Retina (tissue), 1 donor: ENCODE data around the gene FOXN3.

Source experiments
- DNase-seq: peaks from one replicate; pipeline ENCODE4 v3.0.0-alpha.2; 2016

FOXN3 gene

DNA sequence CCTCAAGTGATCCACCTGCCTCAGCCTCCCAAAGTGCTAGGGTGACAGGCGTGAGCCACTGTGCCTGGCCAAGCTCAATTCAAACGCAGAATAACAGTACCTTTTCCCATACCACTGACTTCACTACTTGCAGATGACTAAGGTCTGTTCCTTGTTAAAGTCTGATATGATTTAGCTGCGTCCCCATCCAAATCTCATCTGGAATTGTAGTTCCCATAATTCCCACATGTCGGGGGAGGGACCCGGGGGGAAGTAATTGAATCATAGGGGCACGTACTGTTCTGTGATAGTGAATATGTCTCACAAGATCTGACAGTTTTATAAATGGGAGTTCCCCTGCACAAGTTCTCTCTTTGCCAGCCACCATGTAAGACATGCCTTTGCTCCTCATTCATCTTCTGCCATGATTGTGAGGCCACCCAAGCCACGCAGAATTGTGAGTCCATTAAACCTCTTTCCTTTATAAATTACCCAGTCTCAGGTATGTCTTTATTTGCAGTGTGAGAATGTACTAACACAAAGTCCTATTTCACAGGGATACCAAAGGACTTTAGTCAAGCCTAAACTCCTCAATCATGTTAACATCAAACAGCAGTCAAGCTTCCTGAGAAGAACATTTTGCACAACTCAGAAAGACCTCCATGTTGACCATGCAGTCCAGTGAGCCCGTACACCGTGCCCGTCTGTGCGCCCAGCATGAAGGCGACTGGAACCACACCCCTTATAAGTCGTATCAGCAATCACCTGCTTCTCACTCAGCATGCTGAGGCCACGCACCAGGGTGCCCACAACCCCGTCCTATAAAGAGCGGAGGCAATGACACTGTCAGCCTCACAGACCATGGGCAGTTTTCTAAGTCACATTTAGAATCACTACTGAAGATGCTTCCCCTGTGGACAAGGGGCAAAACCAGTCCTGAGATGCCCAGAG is 36.9 kb downstream of the FOXN3 start:
- DNase-seq: no peak

DNA sequence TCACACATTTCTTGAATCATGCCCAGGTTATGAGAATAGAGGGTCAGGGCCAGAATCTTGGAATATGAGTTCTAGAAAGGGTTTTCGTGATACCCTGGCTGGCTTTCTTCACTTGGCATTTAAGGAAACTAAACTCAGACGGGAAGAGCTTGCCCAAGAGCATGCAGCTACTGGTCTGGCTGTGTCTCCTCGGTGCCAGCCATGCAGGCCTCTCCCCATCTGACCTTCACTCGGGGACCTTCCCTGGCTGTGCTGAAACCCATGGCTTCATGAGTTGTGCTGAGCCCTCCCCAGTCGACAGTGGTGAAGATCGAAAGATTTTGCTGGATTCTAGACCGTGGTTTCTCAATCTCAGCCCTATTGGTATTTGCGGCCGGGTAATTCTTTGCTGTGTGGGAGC is 38.0 kb downstream of the FOXN3 start:
- no peak for DNase-seq

DNA sequence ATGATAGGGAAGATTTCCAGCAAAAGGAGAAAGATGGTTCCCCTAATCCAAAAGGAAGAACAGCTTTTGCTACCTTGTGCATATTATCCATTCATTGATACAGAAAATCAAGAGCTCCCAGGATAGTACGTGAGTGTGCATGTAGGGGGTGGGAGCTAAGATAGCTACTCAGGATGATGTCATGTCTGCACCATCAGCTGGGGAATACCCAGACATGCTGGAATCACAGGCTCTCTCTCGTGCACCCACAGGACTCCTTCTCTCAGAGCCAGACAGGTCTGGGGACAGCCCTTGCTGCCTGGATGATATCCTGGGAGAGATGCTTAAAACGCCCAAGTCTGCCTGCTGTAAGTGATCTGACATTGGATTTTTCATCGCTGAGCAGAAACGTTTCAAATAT is 38.9 kb downstream of the FOXN3 start:
- DNase-seq: no peak

DNA sequence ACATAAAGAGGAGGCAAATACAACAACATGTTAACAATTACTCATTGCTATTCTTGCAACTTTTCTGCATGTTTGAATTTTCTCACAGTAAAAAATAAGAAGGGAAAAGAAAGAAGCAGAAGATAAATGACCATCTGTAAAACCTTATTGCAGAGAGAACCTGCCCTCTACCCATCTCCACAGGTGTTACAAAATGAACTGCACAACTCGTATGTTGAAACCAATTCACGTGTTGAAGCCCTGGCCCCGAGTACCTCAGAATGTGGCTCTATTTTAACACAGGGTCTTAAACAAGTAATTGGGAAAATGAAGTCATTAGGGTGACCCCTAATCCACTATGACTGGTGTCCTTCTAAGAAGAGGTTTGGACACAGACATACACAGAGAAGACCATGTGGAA is 39.5 kb downstream of the FOXN3 start:
- DNase-seq: no peak

DNA sequence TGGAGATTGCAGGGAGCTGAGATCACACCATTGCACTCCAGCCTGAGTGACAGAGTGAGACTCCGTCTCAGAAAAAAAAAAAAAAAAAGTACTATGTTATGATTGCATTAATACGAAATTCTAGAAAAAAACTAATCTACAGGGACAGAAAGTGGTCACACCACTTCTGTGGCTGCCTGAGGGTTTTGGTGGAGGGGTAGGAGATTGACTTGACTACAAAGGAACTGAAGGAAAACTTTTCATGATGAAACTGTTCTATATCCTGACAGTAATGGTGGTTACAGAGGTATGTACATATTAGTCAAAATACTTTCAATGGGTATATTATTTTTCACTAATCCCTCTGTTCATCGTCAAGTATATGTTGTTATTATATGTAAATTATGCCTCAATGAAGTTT is 42.1 kb downstream of the FOXN3 start:
- DNase-seq: no peak

DNA sequence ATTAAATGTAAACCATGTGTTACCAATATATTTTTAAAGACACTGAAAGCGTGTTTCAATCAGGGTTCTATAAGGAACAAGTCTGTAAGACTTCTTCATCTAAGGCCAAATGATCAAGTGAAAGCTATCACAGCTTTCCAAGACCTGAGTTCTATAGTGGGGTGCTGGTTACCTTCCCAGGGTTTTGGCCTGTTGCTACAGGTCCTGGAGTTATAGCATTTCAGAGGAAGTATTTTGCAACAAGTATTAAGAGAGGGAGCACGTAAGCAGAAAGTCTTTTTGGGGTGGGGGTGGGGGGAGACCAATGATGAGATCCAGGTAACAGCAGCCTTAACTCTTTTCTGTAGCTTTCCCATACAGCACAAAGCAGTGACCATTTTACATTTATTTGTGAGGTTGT is 43.8 kb downstream of the FOXN3 start:
- no peak for DNase-seq

DNA sequence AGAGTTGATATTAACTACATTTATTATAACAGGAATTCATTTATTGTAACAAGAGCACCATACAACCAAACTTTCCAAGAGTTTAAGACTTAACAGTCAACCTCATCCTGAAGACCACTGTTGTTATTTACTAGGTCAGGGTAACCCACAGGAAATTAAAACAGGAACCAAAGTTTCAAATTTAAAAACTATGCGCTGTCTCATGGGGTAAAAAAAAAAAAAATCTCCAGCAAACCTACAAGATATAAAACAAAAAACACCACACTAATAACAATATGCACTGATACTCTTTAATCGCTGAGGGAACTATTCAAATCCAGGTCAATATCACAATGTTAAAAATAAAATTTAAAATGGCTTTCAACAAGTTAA is 44.5 kb downstream of the FOXN3 start:
- no peak for DNase-seq

DNA sequence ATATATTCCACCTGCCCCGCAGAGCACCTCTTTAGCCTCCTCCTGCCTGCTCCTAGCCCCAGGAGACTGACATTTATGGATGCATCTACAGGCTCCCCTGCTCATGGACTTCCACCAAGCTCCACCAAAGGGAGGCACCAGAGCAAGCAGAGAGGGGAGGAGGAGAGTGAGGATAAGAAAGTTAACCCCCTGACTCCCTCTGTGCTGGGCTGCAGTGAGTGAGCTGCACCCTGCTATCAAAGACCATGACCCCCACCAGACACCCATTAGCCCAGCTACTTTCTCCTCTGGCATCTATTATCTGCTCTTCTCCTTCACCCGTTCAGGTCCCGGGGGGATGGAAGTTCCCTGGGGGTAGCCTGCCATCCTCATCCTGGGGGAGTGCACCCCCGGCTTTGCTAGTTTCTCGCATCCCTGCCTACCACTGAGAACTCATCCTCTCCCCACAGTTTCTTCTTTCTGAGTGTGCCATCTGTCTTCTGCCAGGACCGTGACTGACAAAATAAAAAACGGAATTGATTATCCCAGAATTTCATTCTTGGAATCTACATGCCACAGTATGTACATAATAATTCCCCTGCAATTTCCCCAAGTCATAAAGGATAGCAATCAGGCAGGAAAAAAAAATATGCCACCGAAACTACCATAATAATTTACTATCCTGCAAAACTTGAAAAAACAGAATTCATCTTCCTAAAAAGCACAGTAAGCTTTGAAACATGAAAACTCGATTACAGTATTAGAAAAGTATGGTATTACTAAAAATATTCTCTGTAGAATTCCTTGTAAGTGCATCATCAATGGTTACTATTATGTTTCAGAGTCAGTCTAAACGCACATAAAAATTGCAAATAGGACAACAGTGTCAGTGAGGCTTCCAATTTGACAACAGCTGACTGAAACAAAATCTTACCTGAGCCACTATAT is 45.2 kb downstream of the FOXN3 start:
- no peak for DNase-seq

DNA sequence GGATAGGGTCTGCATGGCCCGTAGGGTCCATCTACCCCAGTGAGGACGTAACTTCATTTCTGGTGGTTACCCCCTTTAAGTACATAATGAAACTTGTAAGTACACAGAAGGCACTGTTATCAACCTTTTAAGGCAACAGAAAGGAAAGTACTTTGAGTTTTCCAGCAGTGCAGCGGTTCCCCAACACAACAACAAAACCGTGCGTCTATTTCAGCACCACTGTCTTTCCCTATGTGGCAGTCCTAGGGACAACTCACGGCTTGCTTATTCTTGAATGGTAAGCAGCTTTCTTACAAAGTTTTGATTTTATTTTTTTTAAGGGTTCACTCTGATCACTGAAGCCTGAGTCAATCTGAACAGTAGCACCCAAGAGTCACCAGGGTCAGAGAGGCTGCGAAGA is 46.3 kb downstream of the FOXN3 start:
- DNase-seq: no peak

DNA sequence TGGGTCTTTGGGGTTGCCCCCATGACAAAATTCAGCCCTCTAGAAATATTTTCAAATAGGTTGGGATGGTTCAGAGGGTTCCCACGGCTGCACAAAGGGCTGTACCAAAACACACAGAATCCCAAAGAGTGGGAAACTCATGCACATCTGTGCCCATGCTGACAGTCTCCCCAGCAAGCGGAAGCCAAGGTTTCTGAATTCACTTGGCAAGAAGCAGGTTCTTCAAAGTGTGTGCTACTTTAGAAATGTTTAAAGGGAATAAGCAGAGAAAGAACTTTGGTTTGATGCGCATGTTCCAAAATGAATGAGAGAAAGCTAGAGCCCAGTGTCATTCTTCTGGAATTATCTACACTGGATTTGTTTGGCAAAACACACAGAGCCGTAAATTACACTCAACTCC is 46.7 kb downstream of the FOXN3 start:
- no peak for DNase-seq

DNA sequence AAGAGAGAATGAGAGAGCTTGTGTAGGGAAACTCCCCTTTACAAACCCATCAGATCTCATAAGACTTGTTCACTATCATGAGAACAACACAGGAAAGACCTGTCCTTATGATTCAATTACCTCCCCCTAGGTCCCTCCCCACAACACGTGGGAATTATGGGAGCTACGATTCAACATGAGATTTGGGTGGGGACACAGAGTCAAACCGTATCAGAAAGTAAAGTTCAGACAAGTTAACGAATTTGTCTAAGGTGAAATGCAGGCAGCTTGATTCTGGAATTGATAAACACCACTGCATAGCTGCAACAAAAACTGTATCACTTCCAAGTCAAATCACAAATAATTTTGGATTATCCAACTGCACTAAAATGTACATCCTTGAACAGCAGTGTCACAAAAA is 47.4 kb downstream of the FOXN3 start:
- DNase-seq: no peak

DNA sequence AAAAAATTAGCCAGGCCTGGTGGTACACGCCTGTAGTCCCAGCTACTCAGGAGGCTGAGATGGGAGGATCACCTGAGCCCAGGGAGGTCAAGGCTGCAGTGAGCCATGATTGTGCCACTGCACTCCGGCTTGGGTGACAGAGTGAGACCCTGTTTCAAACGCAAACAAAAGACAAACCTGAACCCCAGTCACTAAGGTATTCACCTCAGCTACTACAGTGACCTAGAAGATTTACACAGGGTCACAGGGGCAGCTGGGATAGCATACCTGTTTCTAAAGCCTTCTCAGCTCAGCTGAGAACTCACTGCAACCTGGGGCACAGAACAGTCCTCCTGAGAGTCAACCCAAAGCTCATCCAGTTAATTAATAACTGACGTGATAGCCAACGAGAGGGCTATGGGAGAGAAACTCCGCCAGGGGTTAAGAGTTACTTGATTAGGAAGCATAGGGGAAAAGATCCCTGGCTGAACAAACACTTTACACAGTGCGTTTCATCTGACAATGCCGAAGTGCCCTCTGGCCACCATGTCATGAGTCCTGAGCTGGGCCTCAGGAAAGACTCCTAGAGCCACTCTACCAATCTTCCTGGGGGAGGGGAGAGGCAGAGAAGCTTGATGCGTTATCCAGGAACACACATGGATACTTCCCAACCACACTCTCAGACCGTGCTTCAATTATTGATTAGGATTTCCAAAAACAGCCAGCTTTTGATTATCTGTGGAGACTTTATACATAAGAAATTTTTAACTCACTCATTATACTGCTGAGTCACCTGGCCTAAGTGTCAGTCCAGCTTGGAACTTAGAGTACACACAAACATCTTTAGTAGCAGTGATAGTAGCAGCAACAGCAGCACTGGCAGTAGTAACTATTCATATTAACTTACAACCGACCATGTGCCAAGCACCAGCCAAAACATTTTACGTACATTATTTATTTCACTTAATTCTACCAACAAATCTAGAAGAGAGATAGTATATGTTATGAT is 48.2 kb downstream of the FOXN3 start:
- DNase-seq: no peak

DNA sequence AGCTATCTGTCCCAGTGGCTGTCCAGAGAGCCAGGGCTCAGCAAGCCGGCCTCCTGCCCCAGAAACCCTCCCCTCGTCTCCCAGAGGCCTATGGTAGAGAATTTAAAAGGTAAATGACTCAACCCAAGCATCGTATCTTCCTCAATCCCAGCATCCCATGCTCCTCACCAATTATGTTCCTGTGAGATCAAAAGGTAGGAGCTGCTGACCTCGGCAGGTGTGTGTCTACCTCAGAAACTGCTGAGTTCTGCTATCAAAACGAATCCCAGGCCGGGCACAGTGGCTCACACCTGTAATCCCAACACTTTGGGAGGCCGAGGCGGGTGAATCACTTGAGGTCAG is 49.3 kb downstream of the FOXN3 start:
- no peak for DNase-seq

DNA sequence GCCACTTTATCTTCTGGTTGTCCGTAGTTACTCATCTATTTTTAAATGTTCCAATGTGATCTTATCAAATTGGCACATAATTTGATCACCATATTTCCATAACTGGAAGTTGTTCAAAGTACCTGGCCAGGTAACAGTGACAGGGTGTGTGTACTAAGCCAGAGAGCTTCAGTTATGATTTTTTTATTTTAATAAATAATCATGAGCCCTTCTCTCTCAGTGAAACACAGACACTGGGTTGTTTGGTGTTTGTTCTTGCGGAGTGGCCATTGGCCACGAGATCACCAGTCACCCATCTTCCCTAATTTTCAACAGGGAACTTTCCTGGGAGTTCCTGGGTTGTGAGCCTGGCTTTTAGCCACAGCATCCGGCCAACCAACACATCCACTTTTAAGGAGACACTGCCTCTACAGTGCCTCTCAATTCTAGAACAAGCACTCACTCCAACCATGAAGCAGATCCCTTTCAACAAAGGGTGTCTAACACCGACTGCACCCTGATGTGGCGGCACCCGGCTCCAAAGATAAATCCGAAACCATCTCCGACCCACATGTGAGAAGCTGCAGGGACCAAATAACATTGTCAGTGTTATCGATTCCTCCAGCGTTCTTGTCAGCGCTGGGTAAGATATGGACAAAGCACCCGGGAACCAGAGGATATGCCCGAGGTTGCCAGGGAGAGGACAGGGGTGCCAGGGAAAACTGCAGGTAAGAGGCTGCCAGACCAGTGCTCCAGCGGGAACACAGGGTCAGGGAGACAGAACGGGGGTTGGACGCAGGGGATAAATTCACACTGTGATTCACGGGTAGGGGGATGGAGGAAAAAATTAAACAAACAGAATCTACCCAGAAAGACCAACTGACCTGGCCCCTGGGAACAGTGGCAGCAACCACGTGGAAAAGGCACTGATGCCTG is 49.9 kb downstream of the FOXN3 start:
- DNase-seq: no peak

DNA sequence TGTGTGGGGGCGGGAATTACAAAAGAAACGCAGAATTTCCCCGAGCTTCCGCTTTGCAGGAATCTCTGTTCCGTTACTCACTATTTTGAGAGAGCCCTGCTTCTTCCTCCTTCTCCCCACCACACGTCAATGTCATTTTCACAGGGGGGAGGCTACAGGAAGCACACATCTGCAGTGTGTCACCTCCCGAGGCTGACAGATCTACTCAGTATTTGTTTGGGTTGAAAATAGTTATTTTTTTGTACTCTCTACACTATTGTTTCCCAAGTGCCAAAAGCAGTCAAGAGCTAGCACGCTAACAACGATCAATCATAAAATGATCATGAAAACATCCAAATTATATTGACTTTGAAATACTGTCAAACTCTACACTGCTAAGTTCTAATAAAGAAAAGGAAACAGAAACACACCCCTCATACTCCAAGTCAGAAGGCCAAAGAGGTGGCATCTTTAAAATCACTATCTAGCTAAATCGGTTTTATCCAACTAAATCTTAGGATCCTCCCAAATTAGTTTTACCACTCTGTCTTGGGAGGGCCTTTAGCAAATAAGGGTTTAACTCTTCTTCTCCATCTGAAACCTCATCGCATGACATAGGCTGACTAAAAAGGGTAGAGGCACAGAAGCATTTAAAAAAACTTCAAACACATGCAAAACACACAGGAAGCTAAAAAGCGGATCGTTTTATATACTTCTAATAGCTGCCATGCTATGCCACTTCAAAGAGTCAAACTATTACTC is 51.8 kb downstream of the FOXN3 start:
- no peak for DNase-seq

DNA sequence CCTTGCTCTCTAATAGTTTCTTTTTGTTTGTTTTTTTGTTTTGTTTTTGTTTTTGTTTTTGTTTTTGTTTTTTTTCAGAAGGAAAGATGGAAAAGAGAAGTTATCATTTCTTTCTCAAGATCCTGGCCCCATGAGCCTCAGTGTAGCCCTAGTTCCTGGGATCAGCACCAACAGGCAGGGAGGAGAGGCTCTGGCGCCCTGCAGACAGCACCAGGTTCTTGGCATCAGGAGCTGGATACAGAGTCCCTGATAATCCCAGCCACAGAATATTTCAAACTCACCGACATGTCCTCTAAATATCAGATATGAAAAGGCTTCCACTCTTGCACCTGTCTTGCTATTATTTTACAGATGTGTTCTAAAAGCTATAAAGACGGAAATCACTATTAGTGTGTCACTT is 52.7 kb downstream of the FOXN3 start:
- DNase-seq: no peak

DNA sequence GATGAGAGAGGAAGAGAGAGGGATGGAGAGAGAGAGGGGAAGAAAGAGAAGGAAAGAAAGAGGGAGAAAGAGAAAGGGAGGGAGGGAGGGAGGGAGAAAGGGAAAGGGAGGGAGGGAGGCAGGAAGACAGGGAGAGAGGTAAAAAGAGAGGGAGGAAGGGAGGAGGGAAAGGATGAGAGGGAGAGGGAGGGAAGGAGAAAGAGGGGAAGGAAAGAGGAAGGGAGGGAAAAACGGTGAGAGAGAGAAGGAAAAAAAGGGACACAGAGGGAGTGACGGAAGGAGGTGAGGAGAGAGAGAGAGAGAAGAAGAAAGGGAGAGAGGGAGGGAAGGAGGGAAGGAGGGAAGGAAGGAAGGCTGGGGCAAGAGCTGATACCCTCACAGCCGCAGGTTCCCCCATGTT is 56.8 kb downstream of the FOXN3 start:
- DNase-seq: no peak

DNA sequence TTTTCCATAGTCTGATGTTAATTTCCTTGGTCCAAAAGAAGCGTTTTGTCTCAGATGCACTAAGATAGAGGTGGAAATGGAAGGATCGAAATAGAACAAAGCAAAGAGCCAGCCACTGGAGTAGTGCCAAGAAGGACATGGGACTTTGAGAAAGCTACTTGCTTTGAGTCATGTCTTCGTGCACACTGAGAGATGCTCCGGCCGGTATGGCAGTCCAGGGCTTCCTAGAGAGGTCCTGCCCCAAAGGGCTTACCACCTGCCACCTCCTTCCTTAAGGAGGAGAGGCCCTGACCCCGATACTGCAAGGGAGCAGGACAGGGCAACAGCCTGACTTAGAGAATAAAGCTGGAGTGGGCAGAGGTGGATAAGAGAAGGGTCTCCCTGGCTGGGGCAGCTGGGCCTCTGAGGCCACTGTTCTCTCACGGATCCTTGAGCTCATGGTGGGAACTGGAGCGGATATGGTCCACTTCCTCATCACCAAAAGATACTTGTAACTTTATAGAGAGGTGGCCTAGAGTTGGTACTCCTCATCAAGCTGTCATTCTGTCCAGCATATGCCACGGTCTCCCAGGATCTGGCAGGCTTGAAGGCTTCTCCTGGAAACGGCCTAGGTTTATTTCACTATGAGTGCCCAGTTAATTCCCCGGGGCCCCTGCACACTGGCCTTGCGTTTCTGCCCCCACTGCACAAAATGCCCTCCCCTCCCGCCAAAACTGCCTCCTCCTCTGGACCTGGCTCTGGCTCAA is 57.4 kb downstream of the FOXN3 start:
- no peak for DNase-seq

DNA sequence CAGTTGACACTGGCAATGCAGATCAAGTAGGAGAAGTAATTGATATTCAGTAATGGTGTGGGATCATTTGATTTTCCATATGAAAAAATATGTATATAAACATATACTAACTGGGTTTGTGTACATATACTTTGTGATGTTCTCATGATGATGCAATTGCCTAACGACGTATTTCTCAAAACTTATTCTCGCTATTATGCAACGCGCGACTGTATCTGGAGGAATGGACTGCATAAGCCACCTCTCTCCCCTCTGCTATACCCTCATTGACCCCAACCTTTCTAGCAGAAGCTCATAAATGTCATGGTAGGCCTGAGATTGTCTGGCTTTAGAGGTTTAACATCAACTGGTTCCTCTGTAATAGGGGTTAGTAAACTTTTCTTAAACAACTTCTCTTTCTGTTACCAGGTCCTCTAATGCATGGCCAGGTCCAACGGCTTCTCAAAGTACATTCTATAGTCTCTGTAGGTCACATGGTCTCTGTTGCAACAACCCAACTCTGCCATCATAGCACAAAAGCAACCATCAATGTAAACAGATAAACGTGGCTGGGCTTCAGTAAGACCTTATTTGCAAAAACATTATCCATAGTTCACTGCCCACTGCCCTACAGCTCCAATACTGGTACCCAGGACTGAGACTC is 59.3 kb downstream of the FOXN3 start:
- no peak for DNase-seq

DNA sequence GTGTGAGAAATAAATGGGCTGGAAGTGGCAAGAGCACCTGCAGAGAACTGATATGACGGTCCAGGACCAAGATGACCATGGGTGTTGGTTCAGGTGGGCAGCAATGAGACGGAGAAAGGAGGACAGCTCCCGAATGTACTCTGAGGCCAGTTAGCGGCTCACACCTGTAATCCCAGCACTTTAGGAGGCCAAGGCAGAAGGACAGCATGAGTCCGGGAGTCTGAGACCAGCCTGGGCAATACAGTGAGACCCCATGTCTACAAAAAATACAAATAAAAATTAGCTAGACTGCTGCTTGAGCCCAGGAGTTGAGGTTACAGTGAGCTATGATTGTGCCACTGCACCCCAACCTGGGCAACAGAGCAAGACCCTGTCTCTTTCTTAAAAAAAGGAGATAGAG is 60.1 kb downstream of the FOXN3 start:
- no peak for DNase-seq
